GM06990 (cell line): ENCODE data around the gene COPS8.

Experiments
- DNase-seq: peaks from one replicate; pipeline ENCODE4 v3.0.0-alpha.2; 2011; ENCODE audit not compliant: insufficient read length; ENCODE audit errors: extremely low read depth
- H3K27me3 ChIP-seq: replicated peaks from 2 replicates; pipeline ENCODE4 v1.6.0; 2011; ENCODE audit warnings: low read length; ENCODE audit not compliant: control insufficient read depth, insufficient read depth
- H3K36me3 ChIP-seq: 2 replicates; pipeline ENCODE4 v1.5.1; 2011; ENCODE audit warnings: low read length; ENCODE audit not compliant: control insufficient read depth, insufficient read depth
- H3K4me3 ChIP-seq: replicated peaks from 2 replicates; pipeline ENCODE4 v1.5.1; 2011; ENCODE audit warnings: low read depth, mild to moderate bottlenecking, control low read depth, low read length
- CTCF ChIP-seq: IDR thresholded peaks from 2 replicates; pipeline ENCODE4 v1.5.1; 2011; ENCODE audit warnings: low read length, control low read depth, mild to moderate bottlenecking, inconsistent platforms; ENCODE audit not compliant: insufficient read depth, poor library complexity, severe bottlenecking

The COPS8 gene

GRCh38 chr2:237118561-237119155, 33.0 kb downstream of the COPS8 start:
- no peak for TF ChIP-seq CTCF
- Histone ChIP-seq H3K27me3 (no peaks in the 10 kb centered on the region), H3K36me3 (no peaks in the 10 kb centered on the region), H3K4me3 (no peak overlapping the region)
- no peak for DNase-seq

GRCh38 chr2:237120916-237121315, 35.2 kb downstream of the COPS8 start:
- Histone ChIP-seq H3K27me3 (no peaks in the 10 kb centered on the region), H3K36me3 (no peaks in the 10 kb centered on the region), H3K4me3 (no peak overlapping the region)
- DNase-seq = no peak
- TF ChIP-seq CTCF = no peak

GRCh38 chr2:237121321-237121720, 35.6 kb downstream of the COPS8 start:
- Histone ChIP-seq H3K4me3 (no peak overlapping the region), H3K36me3 (no peaks in the 10 kb centered on the region), H3K27me3 (no peaks in the 10 kb centered on the region)
- no peak for DNase-seq
- no peak for TF ChIP-seq CTCF

GRCh38 chr2:237122214-237122666, 36.6 kb downstream of the COPS8 start:
- H3K27me3 ChIP-seq = no peaks in the 10 kb centered on the region
- H3K4me3 ChIP-seq = no peak overlapping the region
- peak; percentile 18 for DNase-seq
- peak; percentile 79 for TF ChIP-seq CTCF
- no peaks in the 10 kb centered on the region for H3K36me3 ChIP-seq

- no peak for TF ChIP-seq CTCF
- no peak for DNase-seq
- H3K36me3 ChIP-seq = no peaks in the 10 kb centered on the region
These were observed 39.1 kb downstream of the COPS8 start for GRCh38 chr2:237124820-237125219.

GRCh38 chr2:237125967-237126366, 40.3 kb downstream of the COPS8 start:
- Histone ChIP-seq H3K4me3 (no peak overlapping the region), H3K36me3 (no peaks in the 10 kb centered on the region), H3K27me3 (no peaks in the 10 kb centered on the region)
- no peak for TF ChIP-seq CTCF
- DNase-seq = no peak

More at GRCh38 chr2:237124820-237125219, 39.1 kb downstream of the COPS8 start:
- no peak overlapping the region for H3K4me3 ChIP-seq
- H3K27me3 ChIP-seq = no peaks in the 10 kb centered on the region
